HG03558 (cell line): Measurements from ENCODE around the gene PCCA.

Experiments used
- ATAC-seq: cut with Tn5 transposase; IDR thresholded peaks from one replicate; pipeline ENCODE4 v1.9.1; 2021; ENCODE audit warnings: moderate number of reproducible peaks; ENCODE audit not compliant: unreplicated experiment; ENCODE audit errors: extremely low read depth

The PCCA gene

DNA sequence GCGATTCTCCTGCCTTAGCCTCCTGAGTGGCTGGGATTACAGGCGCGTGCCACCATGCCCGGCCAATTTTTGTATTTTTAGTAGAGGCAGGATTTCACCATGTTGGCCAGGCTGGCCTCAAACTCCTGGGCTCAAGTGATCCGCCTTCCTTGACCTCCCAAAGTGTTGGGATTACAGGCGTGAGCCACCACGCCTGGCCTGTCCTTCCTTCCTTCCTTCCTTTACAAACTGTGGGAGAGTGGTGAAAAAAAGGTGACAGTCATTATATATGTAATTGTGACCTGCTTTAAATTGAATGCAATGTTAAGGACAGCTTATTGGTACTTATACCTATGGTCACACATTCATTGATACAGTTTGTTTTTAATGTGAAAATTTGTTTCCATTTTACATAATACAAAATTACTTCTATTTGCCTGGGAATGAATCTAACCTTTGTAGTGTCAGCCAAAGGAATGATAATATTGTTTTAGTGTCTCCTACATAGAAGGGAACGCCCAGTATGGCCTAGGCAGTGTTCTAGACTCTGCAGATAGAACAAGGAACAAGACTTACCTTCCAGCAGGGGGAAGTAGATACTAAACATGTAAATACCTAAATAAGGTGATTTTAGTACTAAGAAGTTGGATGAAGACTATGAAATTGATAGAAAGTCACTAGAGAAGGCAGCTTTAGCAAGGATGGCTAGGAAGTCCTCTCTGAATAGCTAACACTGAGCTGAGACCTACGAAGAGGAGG, 353.4 kb downstream of the PCCA start:
- ATAC-seq: no peak

DNA sequence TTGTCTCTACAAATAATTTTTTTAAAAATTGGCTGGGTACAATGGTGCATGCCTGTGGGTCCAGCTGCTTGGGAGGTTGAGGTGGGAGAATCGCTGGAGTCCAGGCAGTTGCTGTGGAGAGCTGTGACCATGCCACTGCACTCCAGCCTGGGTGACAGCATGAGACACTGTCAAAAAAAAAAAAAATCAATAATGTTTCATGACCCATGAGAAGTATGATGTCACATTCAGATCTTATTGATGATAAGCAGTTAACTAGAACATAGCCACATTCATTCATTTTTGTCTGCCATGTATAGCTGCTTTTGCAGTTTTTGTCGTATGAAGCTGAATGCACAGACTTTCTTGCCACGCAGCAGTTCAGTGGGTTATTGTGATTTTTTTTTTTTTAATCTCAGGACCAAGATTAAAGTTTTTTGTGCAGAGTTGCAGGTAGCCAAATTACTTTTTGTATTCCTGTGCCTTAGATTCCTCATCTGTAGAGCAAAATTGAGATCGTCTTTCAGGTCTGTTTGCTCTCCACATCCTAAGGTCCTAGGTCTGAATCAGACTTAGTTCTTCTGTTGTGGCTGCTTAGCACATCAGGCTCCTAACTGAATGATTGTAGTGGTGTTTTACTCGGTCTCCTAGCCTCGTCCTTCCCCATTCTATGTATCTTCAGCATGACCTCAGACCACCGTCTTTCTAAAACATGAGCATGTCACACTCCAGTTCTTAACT, 354.5 kb downstream of the PCCA start:
- ATAC-seq: no peak

GRCh38 chr13:100443998-100444328, 355.1 kb downstream of the PCCA start:
- no peak for ATAC-seq

DNA sequence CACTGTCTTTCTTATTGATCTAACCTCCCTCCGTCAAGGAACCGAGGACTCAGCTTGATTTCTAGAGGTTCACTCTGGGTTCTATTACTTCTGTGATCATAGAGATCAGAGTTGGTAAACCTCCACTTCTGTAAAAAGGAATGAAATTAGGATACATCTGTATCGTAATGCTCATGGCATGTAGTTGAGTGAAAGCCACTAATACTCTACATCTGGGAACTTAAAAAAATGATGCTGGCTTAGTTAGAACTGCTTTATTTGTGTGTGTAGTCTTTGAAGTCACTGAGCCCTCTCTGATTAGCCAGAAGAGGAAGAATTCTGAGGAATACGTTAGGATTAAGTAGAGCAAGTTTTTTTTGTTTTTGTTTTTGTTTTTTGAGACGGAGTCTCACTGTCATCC, 358.9 kb downstream of the PCCA start:
- no peak for ATAC-seq

DNA sequence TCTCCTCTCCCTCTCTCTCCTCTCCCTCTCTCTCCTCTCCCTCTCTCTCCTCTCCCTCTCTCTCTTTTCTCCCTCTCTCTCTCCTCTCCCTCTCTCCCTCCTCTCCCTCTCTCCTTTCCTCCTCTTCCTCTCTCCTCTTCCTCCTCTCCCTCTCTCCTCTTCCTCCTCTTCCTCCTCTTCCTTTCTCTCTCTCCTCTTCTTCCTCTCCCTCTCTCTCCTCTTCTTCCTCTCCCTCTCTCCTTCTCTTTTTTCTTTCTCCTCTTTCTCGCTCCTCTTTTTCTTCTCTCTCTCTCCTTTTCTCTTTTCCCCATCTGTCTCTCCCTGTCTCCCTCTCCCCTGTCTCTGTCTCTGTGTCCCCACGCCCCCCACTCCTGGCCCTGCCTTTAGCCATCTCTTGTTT, 363.0 kb downstream of the PCCA start:
- no peak for ATAC-seq

DNA sequence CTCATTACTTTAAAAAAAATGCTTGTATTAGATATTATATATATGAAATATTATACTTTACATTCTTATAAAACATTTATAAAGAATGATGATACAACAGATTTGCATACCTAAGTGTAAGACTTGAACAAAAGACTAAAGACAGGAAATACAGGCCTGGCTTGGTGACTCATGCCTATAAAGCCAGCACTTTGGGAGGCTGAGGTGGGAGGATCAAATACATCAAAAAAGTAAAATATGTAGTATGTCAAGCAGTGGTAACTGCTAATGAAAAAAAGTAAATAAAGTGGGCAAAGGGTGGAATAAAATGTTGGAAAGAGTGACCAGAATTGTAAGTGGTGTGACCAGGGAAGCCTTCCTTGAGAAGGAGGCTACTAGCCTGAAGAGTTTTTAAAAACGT, 366.0 kb downstream of the PCCA start:
- no peak for ATAC-seq

- ATAC-seq: no peak
These were observed 369.8 kb downstream of the PCCA start for GRCh38 chr13:100458673-100459072.

- no peak for ATAC-seq
These were observed 370.9 kb downstream of the PCCA start for GRCh38 chr13:100459747-100460146.

- ATAC-seq: no peak
These were observed 371.4 kb downstream of the PCCA start for GRCh38 chr13:100460266-100460665.

- no peak for ATAC-seq
These were observed 371.9 kb downstream of the PCCA start for GRCh38 chr13:100460791-100461190.

DNA sequence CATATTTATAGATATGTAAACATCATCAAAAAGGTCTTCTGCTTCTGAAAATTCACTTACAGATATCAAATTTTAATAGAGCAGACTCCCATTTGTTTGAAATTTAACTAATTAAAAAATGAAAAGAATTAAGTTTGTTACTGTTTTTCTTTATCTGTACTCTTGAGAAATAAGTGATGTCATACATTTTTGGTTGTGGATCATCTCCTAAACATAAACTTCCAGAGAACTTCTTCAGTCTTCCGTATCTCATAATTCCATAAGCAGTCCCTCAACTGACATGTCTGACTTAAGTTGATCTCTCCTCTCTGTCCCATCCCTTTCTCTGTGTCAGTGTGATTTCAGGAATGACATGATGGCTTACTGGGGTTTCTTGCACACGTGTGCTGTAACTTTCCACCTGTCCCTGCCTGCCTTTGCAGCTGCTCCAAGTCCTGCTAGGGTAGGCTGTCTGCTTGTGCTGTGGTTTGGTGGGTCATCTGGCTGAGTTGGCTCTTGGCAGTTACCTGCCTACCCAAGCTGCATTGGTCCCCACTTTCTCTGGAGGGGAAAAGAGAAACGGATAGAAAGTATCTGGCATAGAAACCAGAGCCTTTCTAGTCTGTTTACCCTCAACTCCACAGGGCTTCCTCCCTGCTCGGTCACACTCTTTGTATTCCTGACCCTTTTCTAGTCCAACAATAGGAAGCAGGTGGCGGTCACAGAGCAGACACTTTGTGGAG, 372.6 kb downstream of the PCCA start:
- no peak for ATAC-seq

DNA sequence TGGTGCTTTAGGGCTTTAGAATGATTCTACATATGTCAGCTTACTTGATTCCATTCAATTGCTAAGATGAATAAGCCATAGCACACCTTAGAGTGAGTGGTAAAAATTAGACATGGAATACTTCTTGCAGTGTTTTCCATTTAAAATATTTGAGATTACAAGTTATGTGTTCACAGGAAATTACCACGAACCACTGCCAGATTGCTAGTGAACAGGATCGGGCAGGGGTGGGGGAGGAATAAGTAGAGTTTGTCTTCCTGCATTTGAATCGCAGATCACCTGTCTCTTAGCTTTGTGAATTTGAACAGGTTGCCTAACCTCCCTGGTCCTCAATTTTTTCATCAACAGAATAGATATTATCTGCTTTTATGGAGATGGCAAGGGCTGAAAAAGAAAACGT, 375.1 kb downstream of the PCCA start:
- ATAC-seq: no peak

DNA sequence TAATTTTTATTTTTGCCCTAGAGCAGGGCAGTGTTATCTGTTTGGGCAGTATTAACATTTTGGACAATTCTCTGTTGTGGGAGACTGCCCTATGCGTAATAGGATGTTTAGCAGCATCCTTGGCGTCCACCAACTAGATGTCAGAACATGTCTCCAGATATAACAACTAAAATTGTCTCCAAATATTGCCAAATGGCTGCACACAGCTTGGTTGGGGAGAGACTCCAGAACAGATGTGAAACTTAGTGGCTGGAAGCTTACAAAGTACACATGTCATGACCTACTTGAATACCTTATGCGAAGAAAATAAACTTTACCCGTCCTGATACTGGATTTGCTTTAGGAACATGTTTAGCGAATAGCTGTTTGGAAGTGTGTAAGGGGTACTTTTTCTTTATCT, 376.7 kb downstream of the PCCA start:
- ATAC-seq: no peak

DNA sequence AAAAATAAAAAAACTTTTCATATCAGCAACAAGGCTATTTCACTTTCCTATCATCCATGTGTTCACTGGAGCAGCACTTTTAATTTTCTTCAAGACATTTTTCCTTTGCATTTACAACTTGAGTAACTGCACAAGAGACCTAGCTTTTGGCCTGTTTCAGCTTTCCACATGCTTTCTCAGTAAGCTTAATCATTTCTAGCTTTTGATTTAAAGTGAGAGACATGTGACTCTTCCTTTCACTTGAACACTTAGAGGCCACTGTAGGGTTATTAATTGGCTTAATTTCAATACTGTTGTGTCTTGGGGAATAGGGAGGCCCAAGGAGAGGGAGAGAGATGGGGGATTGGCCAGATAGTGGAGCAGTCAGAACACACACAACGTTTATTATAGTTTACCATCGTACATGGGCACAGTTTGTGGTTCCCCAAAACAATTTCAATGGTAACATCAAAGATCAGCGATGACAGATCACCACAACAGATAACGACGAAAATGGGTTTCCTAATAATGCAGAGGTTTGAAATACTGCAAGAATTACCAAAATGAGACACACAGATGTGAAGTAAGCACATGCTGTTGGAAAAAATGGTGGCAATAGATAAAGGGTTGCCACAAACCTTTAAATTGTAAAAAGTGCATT, 382.1 kb downstream of the PCCA start:
- ATAC-seq: no peak

- no peak for ATAC-seq
These were observed 384.2 kb downstream of the PCCA start for GRCh38 chr13:100473087-100473486.

DNA sequence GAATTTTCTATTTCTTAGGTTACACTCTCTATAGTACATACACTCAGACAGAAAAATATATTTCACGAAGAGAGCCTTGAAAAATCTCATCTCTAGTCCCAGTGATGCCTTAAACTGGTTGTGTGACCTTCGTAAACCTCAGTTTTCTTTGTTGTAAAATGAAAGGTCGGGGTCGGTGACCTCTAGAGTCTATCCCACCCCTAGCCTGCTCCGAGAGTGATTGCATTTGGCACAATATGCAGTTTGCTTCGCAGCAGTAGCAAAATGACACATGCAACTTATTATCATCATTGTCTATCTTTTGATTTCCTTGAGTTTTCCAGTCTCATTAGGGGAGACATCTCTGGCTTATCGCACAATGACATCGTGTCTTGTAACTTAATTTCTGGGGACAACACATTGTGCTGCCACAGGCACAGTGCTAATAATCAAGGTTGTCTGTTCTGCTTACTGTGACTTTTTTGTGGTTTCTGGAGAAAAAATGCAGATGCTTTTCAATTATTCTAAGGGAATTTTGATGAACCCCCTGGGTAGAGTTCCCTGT, 384.7 kb downstream of the PCCA start:
- no peak for ATAC-seq

DNA sequence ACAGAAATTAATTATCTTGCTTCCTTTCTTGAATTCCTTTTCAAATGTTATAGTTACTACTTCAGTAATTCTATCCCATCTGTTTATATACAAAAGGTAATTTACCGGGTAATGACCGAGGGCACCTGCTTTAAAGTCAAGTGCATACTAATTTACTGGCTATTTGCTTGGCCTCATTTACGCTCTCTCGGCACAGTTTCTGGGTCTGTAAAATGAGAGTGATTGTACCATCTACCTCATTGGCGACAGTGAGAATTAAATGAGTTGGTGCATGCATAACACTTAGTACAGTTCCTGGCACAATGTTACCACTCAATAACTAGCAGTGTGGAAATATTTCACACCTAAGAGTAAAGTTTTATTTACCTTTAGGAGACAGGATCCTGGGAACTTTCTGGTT, 388.1 kb downstream of the PCCA start:
- no peak for ATAC-seq

DNA sequence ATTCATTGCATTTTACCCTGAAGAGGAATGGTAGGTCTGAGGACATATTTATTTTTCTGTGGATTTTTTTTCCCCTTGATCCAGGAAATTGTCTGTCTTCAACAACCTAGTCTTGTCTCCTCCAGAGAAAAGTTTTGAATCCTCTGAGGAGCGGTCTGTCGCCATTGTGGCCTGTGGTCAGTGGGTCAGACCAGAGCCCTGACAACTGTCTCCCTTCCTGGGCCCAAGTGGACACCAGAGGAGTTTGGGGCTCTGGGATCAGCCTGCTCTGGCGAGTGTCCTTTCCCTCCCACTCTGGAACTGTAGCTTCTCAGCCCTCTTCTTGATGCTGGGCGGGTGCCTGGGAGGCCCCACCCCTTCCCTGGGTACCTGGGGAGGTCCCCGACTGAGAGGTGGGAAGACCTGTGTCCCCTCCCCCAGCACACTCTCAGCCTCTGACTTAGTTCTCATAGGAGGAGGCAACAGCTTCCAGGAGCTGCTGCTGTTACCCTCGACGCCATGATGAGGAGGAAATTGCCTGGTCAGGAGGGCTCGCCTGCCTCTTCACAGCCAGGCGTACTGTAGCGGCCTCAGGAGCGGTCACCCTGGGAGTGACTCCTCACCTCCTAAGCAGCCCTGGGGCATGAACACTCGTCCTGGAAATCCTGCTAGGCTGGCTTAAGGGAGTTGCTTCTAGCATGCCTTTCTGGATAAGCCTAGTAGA, 389.4 kb downstream of the PCCA start:
- no peak for ATAC-seq

DNA sequence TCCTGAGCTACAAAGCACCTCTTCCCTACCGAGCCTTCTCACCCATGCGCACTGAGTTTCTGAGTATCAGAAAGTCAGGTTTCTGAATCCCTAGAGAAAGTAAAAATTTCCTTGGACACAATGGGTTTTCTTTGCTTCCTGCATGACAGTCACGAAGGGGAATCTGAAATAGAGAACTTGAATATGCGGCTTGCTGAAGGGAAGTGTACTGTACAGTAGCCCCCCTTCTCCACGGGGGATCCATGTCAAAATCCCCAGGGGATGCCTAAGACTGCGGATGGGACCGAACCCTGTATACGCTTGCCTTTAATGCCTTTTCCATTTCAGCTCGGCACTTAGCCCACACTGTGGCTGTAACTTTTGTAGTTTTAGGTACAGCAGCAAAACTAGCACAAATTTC, 391.8 kb downstream of the PCCA start:
- ATAC-seq: no peak

DNA sequence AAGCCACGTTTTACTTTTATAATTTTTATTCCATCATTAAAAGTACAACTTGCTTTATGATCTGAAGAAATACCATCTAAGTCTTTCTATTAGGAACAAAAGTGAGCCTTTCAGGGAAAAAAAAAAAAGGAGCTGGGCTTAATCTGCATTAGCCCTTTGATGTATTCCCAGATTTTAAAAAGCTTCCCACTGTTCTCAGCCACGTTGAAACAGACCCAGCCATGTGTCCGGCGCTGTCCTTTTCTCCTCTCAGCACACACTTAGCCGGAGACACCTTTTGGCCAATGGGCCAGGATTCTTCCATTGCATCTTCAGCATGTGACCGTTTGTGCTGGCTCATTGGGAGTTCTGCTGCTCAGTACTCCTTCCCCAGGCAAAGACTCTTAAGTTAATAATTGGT, 394.2 kb downstream of the PCCA start:
- no peak for ATAC-seq
